HCT116 (cell line): Measurements from ENCODE around the gene SDSL. TPM values are rescaled to one million over a fixed set of nuclear protein-coding genes. Genes with fewer than 3 reads are reported as not detected.

Source experiments
- ATAC-seq: fragments of 200-7000 bp; cut with Tn5 transposase; 2 replicates; pipeline ENCODE4 v1.9.1; 2020; ENCODE audit warnings: mild to moderate bottlenecking, moderate library complexity
- BruUV-seq: library from RNA; stranded (reverse); fragments of 400-500 nt; replicated peaks from 2 replicates; lab custom pipeline; 2021; lab: Mats Ljungman, UMichigan
- CTCF ChIA-PET: fragments of 300-600 bp; sonication (Branson Sonifier 250); formaldehyde crosslinking; loops from one replicate; lab custom pipeline; 2021; ENCODE audit warnings: antibody characterized with exemption; lab: Charles Lee
- POLR2A ChIA-PET: fragments of 300-600, 350-600 bp; sonication (Branson Sonifier 250); formaldehyde crosslinking; loops from one replicate; lab custom pipeline; 2021; ENCODE audit warnings: antibody characterized with exemption; lab: Charles Lee
- RAD21 ChIA-PET, 2 experiments: fragments of 300-600 bp; sonication (Branson Sonifier 250); formaldehyde crosslinking; loops; one replicate each; lab custom pipeline; 2023; ENCODE audit warnings: low total read pairs in 2 of 2; ENCODE audit not compliant: uncharacterized antibody in 2 of 2, unreplicated experiment in 2 of 2, low non-redundant PET in 1 of 2; lab: Charles Lee
- DNase-seq: peaks from one replicate; pipeline ENCODE4 v3.0.0-alpha.2; 2010; ENCODE audit warnings: low read depth, low spot score
- H2AFZ ChIP-seq: fragments of 200-600 bp; shearing (Covaris generic), sonication (generic); 2 replicates; pipeline ENCODE4 v1.6.1; 2017; ENCODE audit warnings: low read depth, mixed run types, mixed read lengths, antibody characterized with exemption, low read length; ENCODE audit not compliant: poor library complexity, severe bottlenecking
- H3K27ac ChIP-seq: 2 replicates; pipeline ENCODE4 v1.5.1; 2012; ENCODE audit warnings: low read depth, low read length
- H3K27me3 ChIP-seq: fragments of 200-600 bp; sonication (generic); 2 replicates; pipeline ENCODE4 v1.6.1; 2016; ENCODE audit warnings: mixed run types, low read length, mixed read lengths; ENCODE audit not compliant: insufficient read depth
- H3K36me3 ChIP-seq, 2 experiments: fragments of 200-500 bp in 1 of 2; fragments of 200-600 bp in 1 of 2; sonication (Bioruptor generic) in 1 of 2; sonication (generic) in 1 of 2; 2 replicates each; pipeline versions ENCODE4 v1.5.1 to v1.6.1; 2014 to 2016; ENCODE audit warnings: low read length in 2 of 2, inconsistent platforms in 1 of 2, mixed read lengths in 1 of 2, mixed run types in 1 of 2; ENCODE audit not compliant: insufficient read depth in 2 of 2, control insufficient read depth in 1 of 2
- H3K4me1 ChIP-seq, 2 experiments: fragments of 200-600 bp in 1 of 2; sonication (generic) in 1 of 2; 2 replicates each; pipeline versions ENCODE4 v1.5.1 to v1.6.1; 2012 to 2017; ENCODE audit warnings: low read length in 2 of 2, inconsistent platforms in 1 of 2, mild to moderate bottlenecking in 1 of 2, mixed read lengths in 1 of 2, mixed run types in 1 of 2, moderate library complexity in 1 of 2; ENCODE audit not compliant: insufficient read depth in 2 of 2, control insufficient read depth in 1 of 2
- H3K4me2 ChIP-seq: fragments of 200-600 bp; sonication (generic); 2 replicates; pipeline ENCODE4 v1.6.1; 2017; ENCODE audit warnings: mixed run types, low read length, mixed read lengths
- H3K4me3 ChIP-seq, 2 experiments: fragments of 200-600 bp in 1 of 2; sonication (generic) in 1 of 2; replicated peaks in 1 of 2; 2 replicates each; pipeline ENCODE4 v1.5.1; 2011 to 2016; ENCODE audit warnings: low read length in 2 of 2, control low read depth in 1 of 2, low read depth in 1 of 2, mild to moderate bottlenecking in 1 of 2, mixed read lengths in 1 of 2, mixed run types in 1 of 2
- H3K79me2 ChIP-seq: fragments of 200-600 bp; sonication (generic); 2 replicates; pipeline ENCODE4 v1.6.1; 2017; ENCODE audit warnings: mild to moderate bottlenecking, mixed run types, low read length, moderate library complexity, mixed read lengths; ENCODE audit not compliant: insufficient read depth
- H3K9ac ChIP-seq: fragments of 200-600 bp; sonication (generic); 2 replicates; pipeline ENCODE4 v1.6.1; 2016; ENCODE audit warnings: low read length, mixed read lengths
- H3K9me2 ChIP-seq: fragments of 200-600 bp; sonication (generic), shearing (Covaris generic); 2 replicates; pipeline ENCODE4 v1.6.1; 2017; ENCODE audit warnings: mixed run types, mild to moderate bottlenecking, moderate library complexity; ENCODE audit not compliant: insufficient read depth
- H3K9me3 ChIP-seq, 2 experiments: fragments of 200-500 bp in 1 of 2; fragments of 200-600 bp in 1 of 2; sonication (Bioruptor generic) in 1 of 2; sonication (generic) in 1 of 2; 2 replicates each; pipeline ENCODE4 v1.6.1; 2014 to 2017; ENCODE audit warnings: low read length in 2 of 2, mixed read lengths in 2 of 2, inconsistent platforms in 1 of 2, low read depth in 1 of 2, mild to moderate bottlenecking in 1 of 2, mixed run types in 1 of 2, moderate library complexity in 1 of 2; ENCODE audit not compliant: control insufficient read depth in 1 of 2, insufficient read depth in 1 of 2
- H4K20me1 ChIP-seq: fragments of 200-600 bp; sonication (generic), shearing (Covaris generic); 2 replicates; pipeline ENCODE4 v1.6.1; 2017; ENCODE audit warnings: mixed run types, mild to moderate bottlenecking, moderate library complexity; ENCODE audit not compliant: insufficient read depth
- ATF3 ChIP-seq: IDR thresholded peaks from 2 replicates; pipeline ENCODE4 v1.6.1; 2012
- CEBPB ChIP-seq: IDR thresholded peaks from 2 replicates; pipeline ENCODE4 v1.6.1; 2012; ENCODE audit warnings: low read depth
- ELF1 ChIP-seq: IDR thresholded peaks from 2 replicates; pipeline ENCODE4 v1.6.1; 2012; ENCODE audit warnings: low read depth, borderline replicate concordance
- EZH2 ChIP-seq: fragments of 200-600 bp; sonication (generic); IDR thresholded peaks from 2 replicates; pipeline ENCODE4 v1.6.1; 2017; ENCODE audit warnings: antibody characterized with exemption, mixed run types
- JUND ChIP-seq: IDR thresholded peaks from 2 replicates; pipeline ENCODE4 v1.6.1; 2012
- POLR2A ChIP-seq: IDR thresholded peaks from 2 replicates; pipeline ENCODE4 v1.7.0; 2011; ENCODE audit warnings: borderline replicate concordance; ENCODE audit not compliant: insufficient read depth, insufficient read length; ENCODE audit errors: extremely low read depth
- RAD21 ChIP-seq: IDR thresholded peaks from 2 replicates; pipeline ENCODE4 v1.6.1; 2012; ENCODE audit warnings: low read depth, mild to moderate bottlenecking
- REST ChIP-seq: IDR thresholded peaks from 2 replicates; pipeline ENCODE4 v1.6.1; 2012; ENCODE audit warnings: low read depth
- SIN3A ChIP-seq: IDR thresholded peaks from 2 replicates; pipeline ENCODE4 v1.6.1; 2012; ENCODE audit warnings: low read depth
- SRF ChIP-seq: IDR thresholded peaks from 2 replicates; pipeline ENCODE4 v1.6.1; 2012; ENCODE audit warnings: low read depth
- TCF7L2 ChIP-seq: IDR thresholded peaks from 2 replicates; pipeline ENCODE4 v1.7.0; 2011; ENCODE audit warnings: borderline replicate concordance, inconsistent platforms; ENCODE audit not compliant: insufficient read depth, insufficient read length; ENCODE audit errors: extremely low read depth
- YY1 ChIP-seq: IDR thresholded peaks from 2 replicates; pipeline ENCODE4 v1.6.1; 2011; ENCODE audit warnings: low read length, low read depth, moderate library complexity, mild to moderate bottlenecking; ENCODE audit not compliant: insufficient replicate concordance; ENCODE audit errors: extremely low read depth
- intact Hi-C: fragments of 100-400 bp; cut with micrococcal nuclease; formaldehyde crosslinking; loops from 2 replicates; pipeline ENCODE4 v1.10.0; 2022
- total RNA-seq: library from RNA; stranded (reverse); gene quantifications from one replicate; pipeline ENCODE4 v1.2.1, GENCODE V29; 2021; ENCODE audit not compliant: unreplicated experiment
- TF ChIP-seq, protein P1 (sequence below): IDR thresholded peaks from 2 replicates; pipeline ENCODE4 v1.6.1; 2012

Gene SDSL
- total RNA-seq, 1 experiment from 2014 or later = 19.1 TPM

DNA sequence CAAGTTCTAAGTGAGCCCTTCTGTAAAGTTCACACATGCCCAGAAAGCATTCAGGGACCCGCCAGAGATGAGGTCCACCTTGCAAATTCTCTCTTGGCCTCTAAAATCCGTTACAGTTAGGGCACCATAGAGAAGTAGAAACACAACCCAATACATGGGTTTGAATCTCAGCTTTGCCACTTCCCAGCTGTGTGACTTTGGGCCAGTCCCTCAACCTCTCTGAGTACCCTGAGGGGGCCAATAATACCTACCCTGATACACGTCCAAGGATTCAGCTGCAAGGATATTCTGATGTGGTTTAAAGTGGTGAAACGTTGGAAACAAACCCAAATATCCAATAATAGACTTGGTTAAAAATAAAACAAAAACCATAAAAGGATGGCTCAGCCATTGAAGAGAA, 37.8 kb downstream of the SDSL start:
- H3K36me3 ChIP-seq = no peaks in the 10 kb centered on the region
- TF ChIP-seq SIN3A (no peak), POLR2A (no peak), ELF1 (no peak), YY1 (no peak), JUND (no peak), CEBPB (no peak), TCF7L2 (no peak), SRF (no peak), REST (no peak), RAD21 (no peak), EZH2 (no peak), ATF3 (no peak)
- TF ChIP-seq, protein P1, sequence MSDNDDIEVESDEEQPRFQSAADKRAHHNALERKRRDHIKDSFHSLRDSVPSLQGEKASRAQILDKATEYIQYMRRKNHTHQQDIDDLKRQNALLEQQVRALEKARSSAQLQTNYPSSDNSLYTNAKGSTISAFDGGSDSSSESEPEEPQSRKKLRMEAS = no peak
- ChIA-PET RAD21 (interaction anchor here in 1 of 2 experiments (0.6 kb wide), 1 partner anchor 10 kb away, joined by 4 read pairs; no protein-coding TSS in a partner anchor), CTCF (interaction anchor here (3.2 kb wide), 1 partner anchor 7 kb away, joined by 19 read pairs; no protein-coding TSS in a partner anchor), POLR2A (no interaction called here)
- H3K4me2 ChIP-seq = no peak overlapping the region
- no peak overlapping the region for H3K27ac ChIP-seq
- H3K9me2 ChIP-seq = no peaks in the 10 kb centered on the region
- H2AFZ ChIP-seq = no peak overlapping the region
- BruUV-seq = no TSS peak
- no peak overlapping the region for H3K4me3 ChIP-seq
- ATAC-seq (no peak), DNase-seq (no peak)
- intact Hi-C loops = no loop called here
- no peaks in the 10 kb centered on the region for H4K20me1 ChIP-seq
- H3K4me1 ChIP-seq = peaks cover 3 to 4% of the 10 kb centered on the region in 2 experiments; a peak in 3 of 4 replicates
- H3K9me3 ChIP-seq = no peaks in the 10 kb centered on the region
- no peaks in the 10 kb centered on the region for H3K79me2 ChIP-seq
- H3K27me3 ChIP-seq = peaks cover 12% of the 10 kb centered on the region; the same call in 1 of the 2 replicates
- no peak overlapping the region for H3K9ac ChIP-seq
